B cell (primary cell): ENCODE measurements around the gene MAPK14. TPM values are rescaled to one million over a fixed set of nuclear protein-coding genes. Genes with fewer than 3 reads are reported as not detected.

Experiments used
- ATAC-seq: fragments of 200-7000 bp; cut with Tn5 transposase; one replicate; pipeline ENCODE4 v1.10.0; 2021; ENCODE audit warnings: low read depth, mild to moderate bottlenecking, moderate number of reproducible peaks, moderate library complexity
- CTCF ChIA-PET: fragments of 350-600 bp; sonication (Branson Sonifier 250); formaldehyde crosslinking; loops from one replicate; lab custom pipeline; 2021; ENCODE audit warnings: antibody characterized with exemption, inconsistent platforms; lab: Charles Lee
- POLR2A ChIA-PET: fragments of 350-600 bp; sonication (Branson Sonifier 250); formaldehyde crosslinking; loops from one replicate; lab custom pipeline; 2021; ENCODE audit warnings: antibody characterized with exemption; lab: Charles Lee
- DNase-seq: peaks from one replicate; pipeline ENCODE4 v3.0.0; 2013
- H2AFZ ChIP-seq: 2 replicates; pipeline ENCODE4 v1.6.1; 2012; ENCODE audit warnings: mild to moderate bottlenecking, low read depth, low read length; ENCODE audit not compliant: insufficient read depth, poor library complexity, severe bottlenecking
- H3K27ac ChIP-seq, 2 donors: 1 replicate in 1 of 2; 2 replicates in 1 of 2; pipeline ENCODE4 v1.5.1; 2012 to 2013; ENCODE audit warnings: low read length in 2 of 2, mild to moderate bottlenecking in 2 of 2, moderate library complexity in 1 of 2
- H3K27me3 ChIP-seq, 4 experiments: fragments of 200-600 bp in 1 of 4; sonication (generic) in 1 of 4; replicated peaks in 1 of 4; 1 replicate in 2 of 4; 2 replicates in 2 of 4; pipeline versions ENCODE4 v1.6.1 to v1.7.0; 2013 to 2016; ENCODE audit warnings: low read length in 3 of 4, mild to moderate bottlenecking in 2 of 4, mixed read lengths in 1 of 4, moderate library complexity in 1 of 4; ENCODE audit not compliant: insufficient read depth in 4 of 4, control insufficient read depth in 3 of 4; ENCODE audit errors: control extremely low read depth in 1 of 4
- H3K36me3 ChIP-seq, 2 experiments: replicated peaks in 1 of 2; 1 replicate in 1 of 2; 2 replicates in 1 of 2; pipeline versions ENCODE4 v1.6.1 to v1.7.1; 2013; ENCODE audit warnings: low read length in 1 of 2; ENCODE audit not compliant: insufficient read depth in 2 of 2, control insufficient read depth in 1 of 2; ENCODE audit errors: control extremely low read depth in 1 of 2, extremely low read depth in 1 of 2
- H3K4me1 ChIP-seq, 2 donors: fragments of 200-600 bp in 1 of 2; sonication (generic) in 1 of 2; 1 replicate in 1 of 2; 2 replicates in 1 of 2; pipeline versions ENCODE4 v1.5.1 to v1.6.1; 2013 to 2017; ENCODE audit warnings: low read length in 2 of 2; ENCODE audit not compliant: control insufficient read depth in 2 of 2, insufficient read depth in 2 of 2
- H3K4me2 ChIP-seq: replicated peaks from 2 replicates; pipeline ENCODE3; 2012; ENCODE audit warnings: mild to moderate bottlenecking, low read depth, low read length; ENCODE audit not compliant: poor library complexity, severe bottlenecking
- H3K4me3 ChIP-seq, 5 experiments: fragments of 200-600 bp in 1 of 5; sonication (generic) in 1 of 5; 1 replicate in 3 of 5; 2 replicates in 2 of 5; pipeline versions ENCODE4 v1.5.1 to v1.7.0; 2011 to 2016; ENCODE audit warnings: low read length in 4 of 5, mild to moderate bottlenecking in 4 of 5, low read depth in 2 of 5, control low read depth in 1 of 5, moderate library complexity in 1 of 5; ENCODE audit not compliant: insufficient read depth in 1 of 5; ENCODE audit errors: control extremely low read depth in 1 of 5, extremely low read depth in 1 of 5
- H3K79me2 ChIP-seq: fragments of 200-600 bp; sonication (generic); one replicate; pipeline ENCODE4 v1.6.0; 2016; ENCODE audit warnings: low read length; ENCODE audit not compliant: control insufficient read depth, insufficient read depth
- H3K9ac ChIP-seq: fragments of 200-600 bp; sonication (generic); 2 replicates; pipeline ENCODE4 v1.6.1; 2017; ENCODE audit warnings: mild to moderate bottlenecking, low read length, moderate library complexity
- H3K9me3 ChIP-seq, 3 donors: one replicate each; pipeline versions ENCODE4 v1.6.1 to v1.7.1; 2013; ENCODE audit warnings: low read length in 2 of 3; ENCODE audit not compliant: control insufficient read depth in 2 of 3, insufficient read depth in 1 of 3; ENCODE audit errors: control extremely low read depth in 1 of 3
- H4K20me1 ChIP-seq: 2 replicates; pipeline ENCODE4 v1.6.0; 2012; ENCODE audit warnings: mild to moderate bottlenecking, low read length; ENCODE audit not compliant: insufficient read depth, control insufficient read depth, poor library complexity, severe bottlenecking
- H3K27ac Mint-ChIP-seq: one replicate; pipeline ENCODE4 v1.8.0; 2021; ENCODE audit warnings: mixed read lengths
- H3K27me3 Mint-ChIP-seq: one replicate; pipeline ENCODE4 v1.8.0; 2021; ENCODE audit warnings: mixed read lengths
- H3K4me1 Mint-ChIP-seq: one replicate; pipeline ENCODE4 v1.8.0; 2021; ENCODE audit warnings: mixed read lengths
- H3K4me3 Mint-ChIP-seq: one replicate; pipeline ENCODE4 v1.8.0; 2021; ENCODE audit warnings: mixed read lengths
- H3K9me3 Mint-ChIP-seq: one replicate; pipeline ENCODE4 v1.8.0; 2022; ENCODE audit warnings: mixed read lengths; ENCODE audit not compliant: insufficient read depth
- EZH2 ChIP-seq: IDR thresholded peaks from 2 replicates; pipeline ENCODE4 v1.6.1; 2012; ENCODE audit warnings: borderline replicate concordance, low read depth, mild to moderate bottlenecking, moderate library complexity, low read length; ENCODE audit not compliant: insufficient read depth, poor library complexity, severe bottlenecking
- WGBS: methylation state at CpG from one replicate; pipeline ENCODE4 v1.1.5; 2013; ENCODE audit warnings: missing lambda C conversion rate; ENCODE audit not compliant: insufficient coverage; 5-methylcytosine and 5-hydroxymethylcytosine counted together
- intact Hi-C: fragments of 100-400 bp; cut with micrococcal nuclease; formaldehyde crosslinking; loops from one replicate; pipeline ENCODE4 v1.10.0; 2022
- polyA plus RNA-seq: library from polyadenylated mRNA; depleted of rRNA; stranded (reverse); fragments of >200 nt; gene quantifications from 2 replicates; pipeline ENCODE4 v1.2.3, GENCODE V29; 2012
- total RNA-seq, 2 donors: library from RNA; stranded (reverse); fragments of 120-200 nt in 1 of 2; gene quantifications; 1 replicate in 1 of 2; 2 replicates in 1 of 2; pipeline versions ENCODE4 v1.2.3 to v1.2.4, GENCODE V29; 2013 to 2022
- TF ChIP-seq, protein P1 (sequence below): fragments of 200-600 bp; IDR thresholded peaks from one replicate; pipeline ENCODE4 v1.8.0; 2022; ENCODE audit warnings: antibody characterized with exemption, mild to moderate bottlenecking

MAPK14 gene
- total and polyA plus RNA-seq, 2 donors (not counting 1 experiment from before 2014, with no cell fraction given) = 19.5 to 50.4 TPM

DNA sequence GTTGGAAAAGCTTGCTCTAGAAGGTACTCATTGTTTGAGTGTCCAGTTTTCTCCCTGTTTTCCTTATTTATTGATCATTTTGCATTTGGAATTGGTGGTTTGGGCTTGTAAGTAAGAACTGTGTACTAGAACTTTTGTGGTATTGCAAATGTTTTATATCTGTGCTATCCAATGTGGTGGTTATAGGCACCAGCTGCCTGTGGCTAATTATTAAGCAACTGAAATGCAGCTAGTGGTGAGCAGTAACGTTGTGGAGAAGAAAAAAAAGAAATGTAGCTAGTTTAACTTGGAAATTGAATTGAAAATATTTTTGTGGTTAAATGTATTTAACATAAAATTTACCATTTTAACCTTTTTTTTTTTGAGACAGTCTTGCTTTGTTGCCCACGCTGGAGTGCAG lies 52.0 kb downstream of the MAPK14 start:
- H3K36me3 ChIP-seq = peaks cover 16 to 70% of the 10 kb centered on the region in 2 experiments

DNA sequence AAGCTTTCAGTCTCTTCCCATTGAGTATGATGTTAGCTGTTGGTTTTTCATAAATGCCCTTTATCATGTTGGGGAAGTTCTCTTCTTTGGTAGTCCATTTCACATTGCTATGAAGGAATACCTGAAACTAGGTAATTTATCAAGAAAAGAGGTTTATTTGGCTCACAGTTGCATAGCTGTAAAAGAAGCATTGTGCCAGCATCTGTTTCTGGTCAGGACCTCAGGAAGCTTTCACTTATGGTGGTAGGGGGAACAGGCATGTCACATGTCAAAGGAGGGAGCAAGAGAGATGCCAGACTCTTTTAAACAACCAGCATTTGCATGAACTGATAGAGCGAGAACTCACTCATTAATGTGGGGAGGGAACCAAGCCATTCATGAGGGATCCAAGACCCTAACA lies 54.7 kb downstream of the MAPK14 start:
- no peak overlapping the region for H3K27ac Mint-ChIP-seq
- H3K27me3 ChIP-seq = no peaks in the 10 kb centered on the region
- no CpG with 5 or more reads among the region's 1 CpG for WGBS
- H3K27ac ChIP-seq = no peak overlapping the region
- no peaks in the 10 kb centered on the region for H3K27me3 Mint-ChIP-seq
- H3K4me1 Mint-ChIP-seq = peaks cover 20% of the 10 kb centered on the region
- peaks cover 16 to 62% of the 10 kb centered on the region in 2 experiments for H3K36me3 ChIP-seq
- H3K4me3 Mint-ChIP-seq = no peak overlapping the region
- H3K9ac ChIP-seq = no peak overlapping the region
- intact Hi-C loops = no loop called here
- H3K9me3 ChIP-seq = peaks cover 0 to 5% (median 4%) of the 10 kb centered on the region in 3 donors
- no peaks in the 10 kb centered on the region for H3K79me2 ChIP-seq
- no peak overlapping the region for H3K4me2 ChIP-seq
- ATAC-seq (no peak), DNase-seq (no peak)
- H3K9me3 Mint-ChIP-seq = peaks cover 3% of the 10 kb centered on the region
- ChIA-PET POLR2A (no interaction called here), CTCF (interaction anchor here (6.3 kb wide), 1 partner anchor 13 kb away, joined by 46 read pairs; no protein-coding TSS in a partner anchor)
- H3K4me3 ChIP-seq = no peak overlapping the region
- no peak overlapping the region for H2AFZ ChIP-seq
- no peak for TF ChIP-seq EZH2
- TF ChIP-seq, protein P1, sequence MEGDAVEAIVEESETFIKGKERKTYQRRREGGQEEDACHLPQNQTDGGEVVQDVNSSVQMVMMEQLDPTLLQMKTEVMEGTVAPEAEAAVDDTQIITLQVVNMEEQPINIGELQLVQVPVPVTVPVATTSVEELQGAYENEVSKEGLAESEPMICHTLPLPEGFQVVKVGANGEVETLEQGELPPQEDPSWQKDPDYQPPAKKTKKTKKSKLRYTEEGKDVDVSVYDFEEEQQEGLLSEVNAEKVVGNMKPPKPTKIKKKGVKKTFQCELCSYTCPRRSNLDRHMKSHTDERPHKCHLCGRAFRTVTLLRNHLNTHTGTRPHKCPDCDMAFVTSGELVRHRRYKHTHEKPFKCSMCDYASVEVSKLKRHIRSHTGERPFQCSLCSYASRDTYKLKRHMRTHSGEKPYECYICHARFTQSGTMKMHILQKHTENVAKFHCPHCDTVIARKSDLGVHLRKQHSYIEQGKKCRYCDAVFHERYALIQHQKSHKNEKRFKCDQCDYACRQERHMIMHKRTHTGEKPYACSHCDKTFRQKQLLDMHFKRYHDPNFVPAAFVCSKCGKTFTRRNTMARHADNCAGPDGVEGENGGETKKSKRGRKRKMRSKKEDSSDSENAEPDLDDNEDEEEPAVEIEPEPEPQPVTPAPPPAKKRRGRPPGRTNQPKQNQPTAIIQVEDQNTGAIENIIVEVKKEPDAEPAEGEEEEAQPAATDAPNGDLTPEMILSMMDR = no peak
- peaks cover 5 to 6% of the 10 kb centered on the region in 2 donors for H3K4me1 ChIP-seq
- H4K20me1 ChIP-seq = no peaks in the 10 kb centered on the region

More for the DNA sequence above, 52.0 kb downstream of the MAPK14 start:
- intact Hi-C loops = no loop called here
- no peaks in the 10 kb centered on the region for H3K4me1 ChIP-seq
- H3K9me3 ChIP-seq = peaks cover 0 to 5% (median 4%) of the 10 kb centered on the region in 3 donors
- H3K4me3 Mint-ChIP-seq = no peak overlapping the region
- H3K27me3 Mint-ChIP-seq = no peaks in the 10 kb centered on the region
- POLR2A ChIA-PET = no interaction called here
- no peak for TF ChIP-seq EZH2
- TF ChIP-seq, protein P1 = no peak
- H3K27ac Mint-ChIP-seq = no peak overlapping the region
- no peak overlapping the region for H3K9ac ChIP-seq
- no peak for ATAC-seq
- no peak overlapping the region for H2AFZ ChIP-seq
- H4K20me1 ChIP-seq = no peaks in the 10 kb centered on the region
- no peak overlapping the region for H3K4me3 ChIP-seq
- H3K27me3 ChIP-seq = no peaks in the 10 kb centered on the region
- no peak overlapping the region for H3K4me2 ChIP-seq
- H3K79me2 ChIP-seq = no peaks in the 10 kb centered on the region
- H3K4me1 Mint-ChIP-seq = peaks cover 9% of the 10 kb centered on the region
- CTCF ChIA-PET = interaction anchor here (0.8 to 2.5 kb wide), 5 partner anchors 14 to 51 kb away, joined by 3 to 15 read pairs (median 4); no protein-coding TSS in a partner anchor
- no peak overlapping the region for H3K27ac ChIP-seq
- H3K9me3 Mint-ChIP-seq = peaks cover 3% of the 10 kb centered on the region
- no peak for DNase-seq
- 100% methylated on average over 1 of the region's 2 CpGs for WGBS
